GM21619 (cell line): Measurements from ENCODE around the gene CAPN12.
A peak's percentile ranks its signal among the peaks of the same experiment; 100 is the strongest.

Source experiments
- ATAC-seq: cut with Tn5 transposase; IDR thresholded peaks from one replicate; pipeline ENCODE4 v1.9.1; 2021; ENCODE audit not compliant: unreplicated experiment

Gene CAPN12

GRCh38 chr19:38698225-38699026, 45.8 kb downstream of the CAPN12 start:
- no peak for ATAC-seq

GRCh38 chr19:38697641-38698071, 46.6 kb downstream of the CAPN12 start:
- ATAC-seq: no peak

GRCh38 chr19:38697197-38697596, 47.1 kb downstream of the CAPN12 start:
- ATAC-seq: no peak

GRCh38 chr19:38696729-38697055, 47.6 kb downstream of the CAPN12 start:
- no peak for ATAC-seq

DNA sequence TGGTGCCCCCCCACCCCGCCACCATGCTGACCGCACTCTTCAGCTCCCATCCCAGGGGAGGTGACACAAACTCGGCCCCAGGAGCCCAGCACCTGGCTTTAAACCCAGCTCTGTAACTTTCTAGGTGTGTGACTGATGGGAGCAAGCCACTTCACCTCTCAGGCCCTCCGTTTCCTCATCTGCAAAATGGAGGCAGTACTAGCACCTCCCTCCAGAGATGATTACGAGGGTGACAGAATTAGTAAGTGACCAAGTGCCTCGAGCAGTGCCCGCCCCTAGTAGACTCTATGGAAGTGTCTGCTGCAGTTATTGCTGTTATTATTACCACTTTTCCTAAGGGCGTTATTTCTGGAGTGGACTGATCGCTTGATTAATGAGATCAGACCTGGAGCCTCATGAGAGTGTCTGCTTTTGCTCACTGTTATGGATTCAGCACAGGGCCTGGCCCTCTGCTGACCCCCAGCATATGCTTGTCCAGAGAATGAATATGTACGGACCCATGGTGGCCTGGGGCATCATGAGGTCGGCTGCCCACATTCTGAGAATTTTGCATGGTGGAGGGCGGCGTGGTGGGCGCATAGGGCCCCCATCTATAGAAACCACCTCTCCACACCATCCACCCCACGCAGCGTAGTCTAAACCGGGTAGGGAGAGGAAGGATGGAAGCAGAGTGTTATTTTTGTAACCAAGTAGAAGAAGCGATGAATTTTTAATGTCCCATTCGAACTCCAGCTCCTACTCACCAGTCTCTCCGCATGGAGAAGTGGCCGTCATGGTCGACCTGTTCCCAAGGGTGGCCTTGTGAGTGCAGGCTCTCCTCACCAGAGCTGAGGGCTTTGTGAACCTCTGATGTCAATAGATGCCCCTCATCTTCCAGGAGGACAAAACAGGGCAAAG, 48.2 kb downstream of the CAPN12 start:
- no peak for ATAC-seq

- no peak for ATAC-seq
Measured at GRCh38 chr19:38695317-38695683, 49.0 kb downstream of the CAPN12 start.

DNA sequence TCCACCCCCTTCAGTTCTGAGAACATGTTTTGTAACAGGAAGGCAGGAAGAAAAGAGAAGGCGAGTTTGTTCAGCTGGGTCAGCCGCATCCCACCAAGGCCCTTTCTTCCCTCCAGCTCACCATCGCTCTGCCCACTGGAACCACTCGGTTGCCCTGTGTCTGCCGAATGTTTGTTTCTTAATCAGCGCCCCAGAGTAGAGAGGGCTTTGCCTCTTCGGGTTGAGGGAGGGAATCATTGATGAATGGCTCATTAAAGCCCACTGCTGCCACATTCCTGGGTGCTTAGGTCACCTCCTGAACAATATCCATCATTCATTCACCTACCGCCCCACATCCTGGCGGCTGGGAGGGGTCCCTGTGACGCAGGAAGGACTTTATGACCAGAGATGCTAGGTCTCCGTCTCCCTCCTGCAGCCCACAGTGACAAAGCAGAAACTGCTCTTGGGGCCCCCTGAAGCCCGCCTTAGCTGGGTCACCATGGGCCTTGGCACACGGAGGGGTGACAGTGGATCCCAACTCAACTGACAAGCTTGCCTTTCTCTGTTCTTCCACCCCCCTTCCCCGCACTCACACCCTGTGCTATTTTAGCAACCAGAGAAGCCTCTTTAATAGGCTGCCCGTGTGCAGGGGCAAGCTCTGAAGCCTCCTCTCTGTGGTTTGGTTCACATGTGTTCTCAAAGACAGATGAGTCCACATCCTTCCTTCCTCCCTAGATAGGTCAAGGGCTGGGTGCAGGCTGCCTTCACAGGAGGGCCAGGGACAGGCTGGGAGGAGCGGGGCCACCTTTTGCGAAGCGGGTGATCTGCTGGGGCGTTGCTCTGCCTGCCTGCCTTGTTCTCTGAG, 50.7 kb downstream of the CAPN12 start:
- ATAC-seq: peak; percentile 54

DNA sequence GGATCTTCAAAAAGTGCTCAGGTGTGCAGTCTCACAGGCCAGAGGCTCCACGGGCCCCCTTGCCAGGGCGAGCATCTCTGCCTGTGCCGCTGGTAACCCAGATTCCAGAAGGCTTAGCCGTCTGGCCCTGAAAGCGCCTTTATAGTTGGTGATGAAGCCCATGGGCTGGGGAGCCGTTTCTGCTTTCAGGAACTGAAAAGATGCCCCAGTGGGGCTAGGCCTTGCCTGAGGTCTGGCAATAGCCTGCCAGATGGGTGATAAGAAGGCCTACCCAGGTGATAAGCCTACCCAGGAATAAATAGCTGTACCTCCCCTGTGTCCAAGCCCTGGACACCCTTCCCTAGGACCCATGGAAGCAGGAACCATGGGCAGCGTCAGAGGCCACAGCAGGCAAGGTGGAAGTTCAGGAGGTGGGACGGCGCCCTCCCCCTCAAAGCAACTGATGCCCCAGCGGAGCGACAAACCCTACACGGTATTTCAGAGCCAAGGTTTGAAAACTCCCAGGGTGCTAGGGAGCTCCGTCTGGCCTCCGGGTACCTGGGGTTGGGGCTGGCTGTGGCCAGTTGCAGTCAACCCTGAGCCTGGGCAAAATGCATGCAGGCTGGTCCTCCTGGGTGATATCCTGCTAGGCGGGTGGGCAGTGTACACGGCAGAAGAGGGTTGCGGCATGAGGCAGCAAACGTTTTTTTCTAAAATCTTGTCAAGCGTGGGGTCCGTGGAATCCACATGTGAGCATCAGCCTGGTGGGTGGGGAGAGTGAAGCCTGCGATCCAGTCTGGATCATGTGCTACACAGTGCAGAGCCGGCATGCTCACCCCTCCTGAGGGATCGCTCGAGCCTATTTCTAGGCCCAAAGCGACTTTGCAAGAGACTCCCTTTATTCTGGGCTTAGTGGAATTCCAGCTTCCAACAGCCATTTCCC, 51.6 kb downstream of the CAPN12 start:
- ATAC-seq: no peak

DNA sequence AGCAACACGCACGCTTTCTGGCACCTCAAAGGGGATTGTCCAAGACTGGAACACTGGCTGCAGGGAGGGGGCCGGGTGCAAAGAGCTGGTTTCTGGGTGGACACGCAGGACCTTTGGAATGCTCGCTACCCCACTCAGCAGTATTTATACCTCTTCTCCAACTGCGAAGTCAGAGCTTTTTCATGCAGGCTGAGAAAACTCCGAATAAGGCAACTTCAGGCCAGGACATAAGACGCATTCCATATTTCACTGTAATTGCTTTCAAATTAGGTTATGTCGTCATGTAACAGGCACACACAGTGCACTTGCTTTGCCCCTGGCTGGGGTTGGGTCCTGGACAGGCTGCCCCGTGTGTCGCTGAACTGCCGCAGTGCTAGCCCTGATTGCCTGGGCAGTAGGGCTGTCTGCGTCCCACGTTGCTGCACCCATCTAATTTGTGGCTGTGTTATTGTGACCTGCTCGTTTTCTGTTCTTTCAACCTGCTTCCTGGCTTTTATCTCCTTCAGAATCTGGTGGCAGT, 52.3 kb downstream of the CAPN12 start:
- no peak for ATAC-seq

GRCh38 chr19:38690832-38691231, 53.4 kb downstream of the CAPN12 start:
- no peak for ATAC-seq

DNA sequence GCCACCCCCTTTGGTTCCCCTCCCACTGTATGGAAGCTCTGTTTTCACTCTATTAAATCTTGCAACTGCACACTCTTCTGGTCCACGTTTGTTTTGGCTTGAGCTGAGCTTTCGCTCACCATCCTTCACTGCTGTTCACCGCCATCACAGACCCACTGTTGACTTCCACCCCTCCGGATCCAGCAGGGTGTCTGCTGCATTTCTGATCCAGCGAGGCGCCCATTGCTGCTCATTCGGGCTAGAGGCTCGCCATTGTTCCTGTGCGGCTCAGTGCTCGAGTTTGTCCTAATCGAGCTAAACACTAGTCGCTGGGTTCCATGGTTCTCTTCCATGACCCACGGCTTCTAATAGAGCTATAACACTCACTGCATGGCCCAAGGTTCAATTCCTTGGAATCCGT, 54.1 kb downstream of the CAPN12 start:
- no peak for ATAC-seq

DNA sequence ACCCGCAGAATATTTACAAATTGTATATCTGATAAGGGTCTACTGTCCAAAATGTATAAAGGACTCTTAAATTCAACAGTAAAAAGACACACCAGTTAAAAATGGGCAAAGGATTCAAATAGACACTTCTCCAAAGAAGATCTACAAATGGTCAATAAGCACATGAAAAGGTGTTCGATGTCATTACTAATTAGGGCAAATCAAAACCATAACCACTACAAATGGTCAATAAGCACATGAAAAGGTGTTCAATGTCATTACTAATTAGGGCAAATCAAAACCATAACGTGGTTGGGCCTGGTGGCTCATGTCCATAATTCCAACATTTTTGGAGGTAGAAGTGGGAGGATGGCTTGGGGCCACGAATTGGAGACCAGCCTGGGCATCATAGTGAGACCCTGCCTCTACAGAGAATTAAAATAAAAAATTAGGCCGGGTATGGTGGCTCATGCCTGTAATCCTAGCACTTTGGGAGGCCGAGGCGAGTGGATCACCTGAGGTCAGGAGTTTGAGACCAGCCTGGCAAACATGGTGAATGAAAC, 56.4 kb downstream of the CAPN12 start:
- no peak for ATAC-seq

DNA sequence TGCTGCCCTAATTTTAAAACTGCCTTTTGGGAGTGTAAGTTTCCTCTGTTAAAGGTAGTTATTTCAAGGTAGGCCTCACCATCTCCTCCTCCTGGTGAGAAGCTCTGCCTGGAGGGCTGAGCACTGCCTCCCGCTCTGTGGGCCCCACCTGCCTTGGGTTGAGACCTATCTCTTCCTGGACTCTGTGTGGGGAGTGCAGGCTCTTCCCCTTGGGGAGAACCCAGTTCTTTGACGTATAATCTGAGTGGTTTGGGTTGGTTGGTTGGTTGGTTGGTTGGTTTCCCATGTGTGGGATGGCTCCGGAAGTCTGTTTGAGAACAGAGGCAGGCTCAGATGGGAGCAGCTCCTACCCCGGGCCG, 57.8 kb downstream of the CAPN12 start:
- no peak for ATAC-seq

- no peak for ATAC-seq
Measured at GRCh38 chr19:38685666-38686529, 58.4 kb downstream of the CAPN12 start.

DNA sequence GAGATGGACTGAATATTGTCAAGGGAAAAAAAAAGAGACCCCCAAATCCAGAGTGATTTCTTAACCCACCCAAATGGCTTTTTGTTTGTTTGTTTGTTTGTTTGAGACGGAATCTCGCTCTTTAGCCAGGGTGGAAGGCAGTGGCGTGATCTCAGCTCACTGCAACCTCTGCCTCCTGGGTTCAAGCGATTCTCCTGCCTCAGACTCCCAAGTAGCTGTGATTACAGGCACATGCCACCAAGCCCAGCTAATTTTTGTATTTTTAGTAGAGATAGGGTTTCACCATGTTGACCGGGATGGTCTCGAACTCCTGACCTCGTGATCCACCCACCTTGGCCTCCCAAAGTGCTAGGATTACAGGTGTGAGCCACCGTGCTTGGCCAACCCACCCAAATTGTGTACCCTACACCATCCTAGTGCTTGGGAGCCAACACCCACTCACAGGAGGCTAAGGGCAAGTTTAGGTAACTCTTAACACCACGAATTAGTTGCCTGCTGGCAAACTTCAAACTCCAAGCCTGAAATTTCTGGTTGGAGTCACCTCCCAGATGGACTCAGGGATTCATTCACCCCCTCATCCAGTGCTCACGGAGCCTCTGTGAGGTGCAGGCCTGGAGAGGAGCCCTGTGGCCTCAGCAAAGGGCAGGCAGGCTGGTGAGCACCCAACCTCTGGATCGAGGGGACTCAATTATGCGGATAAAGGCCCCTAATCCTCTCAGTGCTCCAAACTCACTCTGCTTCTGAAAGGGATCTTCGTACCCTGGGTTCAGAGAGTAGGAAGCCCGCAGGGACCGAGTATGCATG, 59.2 kb downstream of the CAPN12 start:
- no peak for ATAC-seq

- ATAC-seq: no peak
Measured at GRCh38 chr19:38684078-38684861, 60.0 kb downstream of the CAPN12 start.

GRCh38 chr19:38683393-38684077, 60.7 kb downstream of the CAPN12 start:
- ATAC-seq: no peak
